Ovary (tissue), 9 donors: ENCODE data around the gene ABCC1. TPM values are rescaled to one million over a fixed set of nuclear protein-coding genes. Genes with fewer than 3 reads are reported as not detected.

Experiments
- DNase-seq, 5 donors: peaks; one replicate each; pipeline ENCODE4 v3.0.0-alpha.2; 2019 to 2020
- H3K27ac ChIP-seq, 2 donors: fragments of 200-600 bp; one replicate each; pipeline versions ENCODE4 v1.5.1 to v1.8.0; 2019 to 2022
- H3K27me3 ChIP-seq: fragments of 200-600 bp; one replicate; pipeline ENCODE4 v1.8.0; 2022
- H3K36me3 ChIP-seq: fragments of 200-600 bp; sonication (generic); one replicate; pipeline ENCODE4 v1.5.1; 2019
- H3K4me1 ChIP-seq: one replicate; pipeline ENCODE4 v1.8.1; 2013; ENCODE audit warnings: mild to moderate bottlenecking, moderate library complexity; ENCODE audit not compliant: insufficient read depth
- H3K4me3 ChIP-seq: fragments of 200-600 bp; sonication (generic); one replicate; pipeline ENCODE4 v1.5.1; 2017
- H3K9me3 ChIP-seq, 2 donors: fragments of 200-600 bp in 1 of 2; sonication (generic) in 1 of 2; one replicate each; pipeline versions ENCODE4 v1.5.1 to v1.8.1; 2013 to 2019; ENCODE audit warnings: mild to moderate bottlenecking in 1 of 2, moderate library complexity in 1 of 2
- EP300 ChIP-seq: sonication (generic); formaldehyde crosslinking; IDR thresholded peaks from one replicate; pipeline ENCODE4 v1.6.1; 2017; ENCODE audit warnings: antibody characterized with exemption
- POLR2A ChIP-seq: fragments of 450-650 bp; IDR thresholded peaks from one replicate; pipeline ENCODE4 v1.6.1; 2017; ENCODE audit warnings: antibody characterized with exemption, mild to moderate bottlenecking, moderate library complexity
- WGBS, 3 donors: extraction: QIAGEN DNeasy Blood & Tissue Kit in 1 of 3; methylation state at CpG; one replicate each; pipeline versions ENCODE4 v1.1.5 to v1.1.7; 2013 to 2017; 5-methylcytosine and 5-hydroxymethylcytosine counted together
- intact Hi-C, 4 donors: fragments of 100-400 bp; cut with DNase I; formaldehyde crosslinking; loops; one replicate each; pipeline versions ENCODE4 v1.11.0 to v1.15.1; 2022 to 2023
- polyA plus RNA-seq, 2 donors: library from polyadenylated mRNA; stranded (reverse); fragments of 200-250 nt in 1 of 2; fragments of 350-450 nt in 1 of 2; fragmentation: Illumina TruSeq in 1 of 2; extraction: RNeasy Lipid Tissue Mini Kit (QIAGEN cat#74804) in 1 of 2; gene quantifications; one replicate each; pipeline ENCODE4 v1.2.3, GENCODE V29; 2013 to 2014
- total RNA-seq, 7 donors: library from RNA; depleted of rRNA in 2 of 7; stranded (reverse); fragments of >200 nt in 2 of 7; fragmentation: NEBNext Ultra II Directional in 3 of 7; extraction: Animal tissue kit (Norgen Biotek cat#: 25700) in 3 of 7; gene quantifications; one replicate each; pipeline versions ENCODE4 v1.1.0 to v1.2.4, GENCODE V29; 2016 to 2023
- TF ChIP-seq, protein P1 (sequence below), 3 donors: fragments of 450-650 bp in 2 of 3; fragments of 200-600 bp in 1 of 3; IDR thresholded peaks; one replicate each; pipeline versions ENCODE4 v1.5.1 to v1.8.0; 2016 to 2022; ENCODE audit warnings: antibody characterized with exemption in 3 of 3, mild to moderate bottlenecking in 1 of 3
- donor health status: DM: no; HTN: no; CAD: no; lungs with moderate emphysema.
- donor health status: DM: no; HTN: no; CAD: no.
- donor health status: Bipolar disorder and iron deficiency.
- donor health status: DM: yes; HTN: yes; CAD: no.
- donor health status: DM: no; HTN: no; CAD: no.
- donor health status: DM: yes; HTN: yes; CAD: no.

Gene ABCC1
- total and polyA plus RNA-seq, 9 donors = 10.0 to 31.1 (median 20.9) TPM

DNA sequence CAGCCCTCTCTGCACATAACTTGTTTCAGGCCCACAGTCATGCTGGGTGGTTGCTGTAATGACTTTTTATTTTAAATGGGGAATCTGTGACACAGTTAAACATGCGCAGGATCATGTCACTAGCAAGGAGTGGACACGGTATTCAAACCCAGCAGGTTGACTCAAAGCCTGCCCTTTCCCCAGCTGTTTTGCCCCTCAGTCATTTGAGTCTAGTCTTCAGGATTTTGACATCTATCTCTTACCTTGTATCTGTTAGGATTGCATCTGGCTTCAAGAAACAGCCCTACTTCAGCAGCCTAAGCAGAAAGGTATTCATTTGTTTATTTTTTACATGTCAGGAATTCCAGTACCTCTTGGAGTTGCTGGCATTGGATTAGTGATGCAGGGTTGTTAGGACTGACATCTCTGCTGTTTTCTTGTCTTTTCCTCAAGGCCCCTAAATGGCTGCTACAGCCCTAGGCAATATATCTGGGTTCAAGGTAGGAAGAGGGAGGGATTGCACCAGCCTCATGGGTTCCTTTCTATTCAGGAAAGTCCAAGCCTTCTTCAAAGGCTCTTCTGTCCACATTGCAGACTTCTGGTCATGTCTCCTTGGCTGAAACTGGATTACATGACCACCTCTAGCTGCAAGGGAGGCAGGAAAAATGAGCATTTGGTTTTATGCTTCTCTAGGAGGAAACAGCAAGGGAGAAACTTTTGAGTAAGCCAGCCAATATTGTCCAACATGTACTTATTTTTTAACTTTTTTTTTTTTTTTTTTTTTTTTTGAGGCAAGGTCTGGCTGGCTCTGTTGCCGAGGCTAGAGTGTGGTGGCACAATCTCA, 22.8 kb downstream of the ABCC1 start:
- no peaks in the 10 kb centered on the region for H3K27me3 ChIP-seq
- H3K36me3 ChIP-seq = no peaks in the 10 kb centered on the region
- intact Hi-C loops = no loop called here
- no peak for TF ChIP-seq EP300
- TF ChIP-seq, protein P1, sequence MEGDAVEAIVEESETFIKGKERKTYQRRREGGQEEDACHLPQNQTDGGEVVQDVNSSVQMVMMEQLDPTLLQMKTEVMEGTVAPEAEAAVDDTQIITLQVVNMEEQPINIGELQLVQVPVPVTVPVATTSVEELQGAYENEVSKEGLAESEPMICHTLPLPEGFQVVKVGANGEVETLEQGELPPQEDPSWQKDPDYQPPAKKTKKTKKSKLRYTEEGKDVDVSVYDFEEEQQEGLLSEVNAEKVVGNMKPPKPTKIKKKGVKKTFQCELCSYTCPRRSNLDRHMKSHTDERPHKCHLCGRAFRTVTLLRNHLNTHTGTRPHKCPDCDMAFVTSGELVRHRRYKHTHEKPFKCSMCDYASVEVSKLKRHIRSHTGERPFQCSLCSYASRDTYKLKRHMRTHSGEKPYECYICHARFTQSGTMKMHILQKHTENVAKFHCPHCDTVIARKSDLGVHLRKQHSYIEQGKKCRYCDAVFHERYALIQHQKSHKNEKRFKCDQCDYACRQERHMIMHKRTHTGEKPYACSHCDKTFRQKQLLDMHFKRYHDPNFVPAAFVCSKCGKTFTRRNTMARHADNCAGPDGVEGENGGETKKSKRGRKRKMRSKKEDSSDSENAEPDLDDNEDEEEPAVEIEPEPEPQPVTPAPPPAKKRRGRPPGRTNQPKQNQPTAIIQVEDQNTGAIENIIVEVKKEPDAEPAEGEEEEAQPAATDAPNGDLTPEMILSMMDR (IDR thresholded peaks at IDR 0.05) = no peak
- TF ChIP-seq POLR2A = no peak
- H3K4me3 ChIP-seq = no peak overlapping the region
- H3K27ac ChIP-seq = no peak overlapping the region
- WGBS, 3 donors = 29 to 33% (median 32%) methylated on average over 3 of the region's 3 CpGs
- peaks cover 11% of the 10 kb centered on the region for H3K4me1 ChIP-seq
- DNase-seq = no peak
- peaks cover 0 to 5% of the 10 kb centered on the region in 2 donors for H3K9me3 ChIP-seq

GRCh38 chr16:15973421-15973820, 24.0 kb downstream of the ABCC1 start:
- Histone ChIP-seq H3K27ac (no peak overlapping the region), H3K9me3 (peaks cover 0 to 5% of the 10 kb centered on the region in 2 donors), H3K36me3 (no peaks in the 10 kb centered on the region), H3K27me3 (no peaks in the 10 kb centered on the region), H3K4me1 (peaks cover 13% of the 10 kb centered on the region), H3K4me3 (no peak overlapping the region)
- no peak for DNase-seq
- intact Hi-C loops = no loop called here
- TF ChIP-seq, protein P1 (IDR thresholded peaks at IDR 0.05) = no peak
- no peak for TF ChIP-seq EP300
- no peak for TF ChIP-seq POLR2A
- 82 to 87% (median 87%) methylated on average over 5 of the region's 5 CpGs for WGBS, 3 donors

- intact Hi-C loops = no loop called here
- 56 to 61% (median 56%) methylated on average over 2 of the region's 2 CpGs for WGBS, 3 donors
- Histone ChIP-seq H3K4me3 (no peak overlapping the region), H3K27ac (no peak overlapping the region), H3K4me1 (peaks cover 13% of the 10 kb centered on the region), H3K9me3 (peaks cover 0 to 5% of the 10 kb centered on the region in 2 donors), H3K36me3 (no peaks in the 10 kb centered on the region), H3K27me3 (no peaks in the 10 kb centered on the region)
- TF ChIP-seq, protein P1 (IDR thresholded peaks at IDR 0.05) = no peak
- TF ChIP-seq EP300 (no peak), POLR2A (no peak)
- DNase-seq = no peak
Measured at GRCh38 chr16:15974057-15974456, 24.6 kb downstream of the ABCC1 start.

DNA sequence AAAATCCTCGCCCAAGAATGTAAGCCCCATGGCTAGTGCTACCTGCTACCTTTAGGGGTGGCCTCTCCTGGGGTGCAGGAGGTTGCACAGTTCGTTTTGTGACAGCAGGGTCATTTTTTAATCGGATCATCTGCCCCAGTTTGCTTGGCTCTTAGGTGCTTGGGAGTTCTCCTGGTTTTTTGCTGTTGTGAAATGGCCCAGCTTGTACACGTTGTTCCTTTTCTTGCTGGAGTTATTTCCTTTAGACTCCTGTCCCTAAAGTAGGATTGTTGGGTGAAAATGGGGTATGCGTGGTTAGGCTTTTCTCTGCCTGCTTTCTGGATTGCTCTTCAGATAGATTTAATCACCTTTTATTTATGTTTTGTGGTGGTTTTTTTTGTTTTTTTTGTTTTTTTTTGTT, 25.8 kb downstream of the ABCC1 start:
- no peak overlapping the region for H3K4me3 ChIP-seq

More for the DNA sequence above, 25.8 kb downstream of the ABCC1 start:
- DNase-seq = no peak
- TF ChIP-seq, protein P1 (IDR thresholded peaks at IDR 0.05) = no peak
- TF ChIP-seq POLR2A = no peak
- no peak for TF ChIP-seq EP300
- H3K27me3 ChIP-seq = no peaks in the 10 kb centered on the region
- WGBS, 3 donors = 71 to 81% (median 74%) methylated on average over 5 of the region's 5 CpGs
- no peaks in the 10 kb centered on the region for H3K36me3 ChIP-seq
- intact Hi-C loops = no loop called here
- peaks cover 0 to 5% of the 10 kb centered on the region in 2 donors for H3K9me3 ChIP-seq
- H3K4me1 ChIP-seq = peaks cover 13% of the 10 kb centered on the region
- H3K27ac ChIP-seq = no peak overlapping the region
